A549 (cell line): Measurements from ENCODE around the gene MED12L. TPM values are rescaled to one million over a fixed set of nuclear protein-coding genes. Genes with fewer than 3 reads are reported as not detected.

Experiments
- ATAC-seq, 2 experiments: fragments of 200-7000 bp in 1 of 2; fragments of >200 bp in 1 of 2; cut with Nextera tagmentation in 1 of 2; cut with Tn5 transposase in 1 of 2; 3 replicates each; pipeline versions ENCODE4 v1.8.0 to v1.9.1; 2018 to 2020; ENCODE audit warnings: mild to moderate bottlenecking in 1 of 2, moderate library complexity in 1 of 2
- CTCF ChIA-PET: fragments of 300-600 bp; sonication (Branson Sonifier 250); formaldehyde crosslinking; extraction: SDS; loops from one replicate; lab custom pipeline; 2021; ENCODE audit warnings: antibody characterized with exemption, inconsistent platforms; lab: Yijun Ruan, JAX
- POLR2A ChIA-PET: fragments of 350-600 bp; formaldehyde crosslinking; extraction: SDS; loops from one replicate; lab custom pipeline; 2021; ENCODE audit warnings: antibody characterized with exemption, inconsistent platforms; lab: Yijun Ruan, JAX
- DNase-seq, 2 experiments: peaks; one replicate each; pipeline versions ENCODE4 v3.0.0 to v3.0.0-alpha.2; 2011 to 2016; ENCODE audit warnings: low read depth in 1 of 2, low spot score in 1 of 2
- FAIRE-seq: peaks from 2 replicates; lab custom pipeline; 2011; peaks lifted over from hg19 to GRCh38; lab: Jason Lieb, UNC
- H3K27ac ChIP-seq, 2 experiments: fragments of >200 bp; sonication (Bioruptor Twin); formaldehyde crosslinking; 3 replicates each; pipeline ENCODE4 v1.5.1; 2016 to 2017
- H3K4me1 ChIP-seq: fragments of >200 bp; sonication (Bioruptor Twin); formaldehyde crosslinking; 3 replicates; pipeline ENCODE4 v1.6.1; 2016
- H3K4me2 ChIP-seq: fragments of >200 bp; sonication (Bioruptor Twin); formaldehyde crosslinking; 3 replicates; pipeline ENCODE4 v1.6.1; 2016
- H3K4me3 ChIP-seq: fragments of >200 bp; sonication (Bioruptor Twin); formaldehyde crosslinking; 3 replicates; pipeline ENCODE4 v1.5.1; 2016
- H3K9me3 ChIP-seq: fragments of >200 bp; sonication (Bioruptor Twin); formaldehyde crosslinking; 3 replicates; pipeline ENCODE4 v1.6.1; 2016
- BHLHE40 ChIP-seq: IDR thresholded peaks from 2 replicates; pipeline ENCODE4 v1.6.1; 2012; ENCODE audit warnings: low read depth, low read length, inconsistent platforms
- CBX8 ChIP-seq: fragments of 200-600 bp; sonication (generic); IDR thresholded peaks from 2 replicates; pipeline ENCODE4 v1.6.1; 2016
- CEBPB ChIP-seq, 2 experiments: fragments of >200 bp in 1 of 2; sonication (Bioruptor Twin) in 1 of 2; formaldehyde crosslinking in 1 of 2; IDR thresholded peaks; 2 replicates each; pipeline ENCODE4 v1.6.1; 2012 to 2016
- CHD2 ChIP-seq: fragments of 150-350 bp; IDR thresholded peaks from 2 replicates; pipeline ENCODE4 v1.6.1; 2014; ENCODE audit warnings: low read length; ENCODE audit not compliant: partially characterized antibody
- CTCF ChIP-seq: fragments of >200 bp; sonication (Bioruptor Twin); formaldehyde crosslinking; IDR thresholded peaks from 3 replicates; pipeline ENCODE4 v1.5.1; 2016
- EHF ChIP-seq: fragments of 250-450 bp; sonication (Bioruptor Pico); IDR thresholded peaks from 2 replicates; pipeline ENCODE4 v1.5.0; 2020; ENCODE audit warnings: mild to moderate bottlenecking
- FOSL2 ChIP-seq, 2 experiments: fragments of 450-650 bp in 1 of 2; fragments of >200 bp in 1 of 2; sonication (Bioruptor Twin) in 1 of 2; formaldehyde crosslinking; IDR thresholded peaks; 2 replicates each; pipeline versions ENCODE4 v1.5.0 to v1.6.1; 2016 to 2020; ENCODE audit warnings: mild to moderate bottlenecking in 1 of 2, moderate library complexity in 1 of 2
- HEYL ChIP-seq: fragments of 250-450 bp; sonication (Bioruptor Pico); IDR thresholded peaks from 2 replicates; pipeline ENCODE4 v1.8.0; 2021; ENCODE audit warnings: mild to moderate bottlenecking, moderate library complexity
- JUN ChIP-seq, 2 experiments: fragments of >200 bp; sonication (Bioruptor Twin); formaldehyde crosslinking; IDR thresholded peaks; 2 replicates in 1 of 2; 3 replicates in 1 of 2; pipeline ENCODE4 v1.6.1; 2016 to 2017
- KDM1A ChIP-seq: fragments of 200-600 bp; sonication (generic); IDR thresholded peaks from 2 replicates; pipeline ENCODE4 v1.6.1; 2016; ENCODE audit warnings: low read depth, mild to moderate bottlenecking
- PBX3 ChIP-seq: IDR thresholded peaks from 2 replicates; pipeline ENCODE4 v1.6.1; 2012
- PHF8 ChIP-seq: fragments of 200-600 bp; sonication (generic); IDR thresholded peaks from 2 replicates; pipeline ENCODE4 v1.6.1; 2016; ENCODE audit warnings: low read depth, mild to moderate bottlenecking, antibody characterized with exemption, moderate library complexity, borderline replicate concordance
- POLR2A ChIP-seq: IDR thresholded peaks from 2 replicates; pipeline ENCODE4 v1.6.1; 2012; ENCODE audit warnings: mild to moderate bottlenecking, low read length
- POLR2AphosphoS2 ChIP-seq: conservative IDR thresholded peaks from 2 replicates; pipeline ENCODE4 v1.6.1; 2012; ENCODE audit warnings: low read length, improper control_type of control experiment, inconsistent platforms
- RAD21 ChIP-seq, 2 experiments: fragments of >200 bp in 1 of 2; sonication (Bioruptor Twin) in 1 of 2; formaldehyde crosslinking in 1 of 2; IDR thresholded peaks in 1 of 2; conservative IDR thresholded peaks in 1 of 2; 2 replicates in 1 of 2; 3 replicates in 1 of 2; pipeline ENCODE4 v1.6.1; 2012 to 2018; ENCODE audit warnings: inconsistent platforms in 1 of 2
- SMC3 ChIP-seq: fragments of >200 bp; sonication (Bioruptor Twin); formaldehyde crosslinking; IDR thresholded peaks from 3 replicates; pipeline ENCODE4 v1.6.1; 2018; ENCODE audit warnings: inconsistent platforms
- ZNF302 ChIP-seq: fragments of 250-450 bp; sonication (Bioruptor Pico); IDR thresholded peaks from 2 replicates; pipeline ENCODE4 v1.9.0; 2021; ENCODE audit warnings: inconsistent platforms, mild to moderate bottlenecking, moderate library complexity
- ZSCAN20 ChIP-seq: fragments of 250-450 bp; sonication (Bioruptor Pico); IDR thresholded peaks from 2 replicates; pipeline ENCODE4 v1.8.0; 2022; ENCODE audit warnings: mild to moderate bottlenecking, moderate library complexity
- WGBS: methylation state at CpG from one replicate; pipeline ENCODE4 v1.1.6; 2017; ENCODE audit errors: missing lambda C conversion rate; 5-methylcytosine and 5-hydroxymethylcytosine counted together
- polyA plus RNA-seq, 4 experiments: library from polyadenylated mRNA; depleted of rRNA in 3 of 4; stranded (reverse); fragments of >200 nt; fragmentation: RNase III in 1 of 4; extraction: RNeasy Plus Mini Kit Qiagen cat#74134 plus additional on column Dnase treatment in 1 of 4; gene quantifications; 2 replicates in 3 of 4; 3 replicates in 1 of 4; pipeline ENCODE4 v1.2.3, GENCODE V29; 2011 to 2017
- TF ChIP-seq, protein P1 (sequence below): fragments of 450-650 bp; IDR thresholded peaks from 2 replicates; pipeline ENCODE4 v1.6.1; 2014; ENCODE audit warnings: antibody characterized with exemption
- TF ChIP-seq, protein P2 (sequence below): fragments of >200 bp; sonication (Bioruptor Twin); formaldehyde crosslinking; IDR thresholded peaks from 2 replicates; pipeline ENCODE4 v1.6.1; 2016

MED12L gene
- polyA plus RNA-seq, 2 of the 4 experiments (the other 2 are of a cell fraction): 0.32 to 0.63 TPM

DNA sequence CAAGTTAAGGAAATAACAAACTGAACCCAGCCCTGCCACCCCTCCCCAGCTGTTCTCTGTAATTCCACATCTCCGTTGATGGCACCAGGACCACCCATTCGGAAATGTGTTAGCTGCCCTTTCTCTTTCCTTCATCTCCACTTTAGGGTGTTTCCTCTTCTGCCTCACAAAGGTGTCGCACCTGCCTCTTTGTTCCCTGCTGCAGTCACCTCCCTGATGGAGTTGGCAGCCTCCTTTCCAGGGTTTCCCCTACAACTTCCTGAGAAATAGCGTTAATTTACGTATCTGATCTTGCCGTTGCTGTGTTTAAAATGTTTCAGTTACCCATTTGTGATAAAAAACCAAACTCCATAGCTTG is 60.2 kb downstream of the MED12L start:
- no peak for TF ChIP-seq PHF8
- H3K9me3 ChIP-seq: no peaks in the 10 kb centered on the region
- H3K4me1 ChIP-seq: peaks cover 7% of the 10 kb centered on the region; the same call in 2 of the 3 replicates
- DNase-seq (no peak), FAIRE-seq (no peak), ATAC-seq (peak; percentile 8 to 40; a peak in 3 of 6 replicates)
- WGBS: 40% methylated on average over 6 of the region's 6 CpGs
- peak overlapping the region; percentile 32 for H3K4me2 ChIP-seq
- H3K4me3 ChIP-seq: no peak overlapping the region
- no peak overlapping the region for H3K27ac ChIP-seq
- POLR2A ChIA-PET: no interaction called here
- CTCF ChIA-PET: interaction anchor here (0.5 to 5.8 kb wide), 38 partner anchors 8 to 1848 kb away, joined by 3 to 30 read pairs (median 4); partner anchors contain the start of gene MED12L

- ATAC-seq (peak; percentile 96 to 98), FAIRE-seq (peak; percentile 93)
- H3K9me3 ChIP-seq: no peaks in the 10 kb centered on the region
Measured at GRCh38 chr3:151146071-151146730, 60.7 kb downstream of the MED12L start.

DNA sequence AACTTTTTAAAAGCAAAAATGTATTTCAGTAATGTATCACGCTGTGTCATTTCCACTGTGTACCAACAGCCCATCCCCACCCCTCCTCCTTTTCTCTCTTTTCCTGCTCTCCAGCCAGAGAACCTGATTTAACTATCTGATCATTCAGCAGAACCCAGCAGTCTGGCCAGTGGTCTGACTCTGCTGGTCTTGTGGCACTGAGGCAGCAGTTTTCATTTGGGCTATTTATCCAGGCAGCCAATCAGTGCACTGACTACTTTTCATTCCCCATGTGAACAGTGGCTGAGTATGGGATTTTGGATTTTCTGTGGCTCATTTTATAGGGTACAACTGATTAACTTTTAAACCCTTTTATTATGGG is 61.2 kb downstream of the MED12L start:
- Histone ChIP-seq H3K27ac (no peak overlapping the region), H3K4me3 (no peak overlapping the region), H3K4me1 (peaks cover 7% of the 10 kb centered on the region; the same call in 2 of the 3 replicates), H3K4me2 (peak overlapping the region; percentile 32), H3K9me3 (no peaks in the 10 kb centered on the region)
- no peak for TF ChIP-seq HEYL
- no peak for TF ChIP-seq CHD2
- TF ChIP-seq POLR2A: no peak
- TF ChIP-seq SMC3: no peak
- DNase-seq (no peak), ATAC-seq (peak in 1 of 2 experiments; percentile 20; a peak in 1 of 6 replicates), FAIRE-seq (no peak)
- POLR2A ChIA-PET: no interaction called here
- CTCF ChIA-PET: interaction anchor here (0.6 to 5.8 kb wide), 22 partner anchors 7 to 608 kb away, joined by 3 to 30 read pairs (median 4); no protein-coding TSS in a partner anchor
- 38% methylated on average over 1 of the region's 1 CpG for WGBS

More at GRCh38 chr3:151146071-151146730, 60.7 kb downstream of the MED12L start:
- peak; percentile 60 to 79 for DNase-seq
- POLR2A ChIA-PET: no interaction called here
- TF ChIP-seq CBX8 (no peak), SMC3 (peak; percentile 94), CEBPB (IDR thresholded peaks at IDR 0.05) (peak; percentile 42 to 45; a peak in 3 of 4 replicates), RAD21 (conservative IDR thresholded peaks at IDR 0.05 in 1 of 2, IDR thresholded peaks at IDR 0.05 in 1 of 2) (peak; percentile 93 to 94), FOSL2 (IDR thresholded peaks at IDR 0.05) (no peak), FOSL2 (CRISPR knock-in tag; IDR thresholded peaks at IDR 0.05) (peak; percentile 25; the same call in 1 of the 2 replicates), CTCF (peak; percentile 95)
- TF ChIP-seq, protein P1, sequence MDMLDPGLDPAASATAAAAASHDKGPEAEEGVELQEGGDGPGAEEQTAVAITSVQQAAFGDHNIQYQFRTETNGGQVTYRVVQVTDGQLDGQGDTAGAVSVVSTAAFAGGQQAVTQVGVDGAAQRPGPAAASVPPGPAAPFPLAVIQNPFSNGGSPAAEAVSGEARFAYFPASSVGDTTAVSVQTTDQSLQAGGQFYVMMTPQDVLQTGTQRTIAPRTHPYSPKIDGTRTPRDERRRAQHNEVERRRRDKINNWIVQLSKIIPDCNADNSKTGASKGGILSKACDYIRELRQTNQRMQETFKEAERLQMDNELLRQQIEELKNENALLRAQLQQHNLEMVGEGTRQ: no peak
- Histone ChIP-seq H3K27ac (no peak overlapping the region), H3K4me2 (peak overlapping the region; percentile 32), H3K4me3 (no peak overlapping the region), H3K4me1 (peaks cover 7% of the 10 kb centered on the region; the same call in 2 of the 3 replicates)
- CTCF ChIA-PET: interaction anchor here (0.5 to 5.8 kb wide), 45 partner anchors 8 to 1848 kb away, joined by 3 to 30 read pairs (median 4); partner anchors contain the start of gene MED12L
- WGBS: 2% methylated on average over 9 of the region's 9 CpGs

- CTCF ChIA-PET: interaction anchor here (0.9 to 5.8 kb wide), 11 partner anchors 9 to 426 kb away, joined by 3 to 30 read pairs (median 8); no protein-coding TSS in a partner anchor
- 70% methylated on average over 3 of the region's 3 CpGs for WGBS
- POLR2A ChIA-PET: no interaction called here
- ATAC-seq (no peak), FAIRE-seq (no peak), DNase-seq (no peak)
- peaks cover 7% of the 10 kb centered on the region; the same call in 2 of the 3 replicates for H3K4me1 ChIP-seq
- no peak overlapping the region for H3K4me3 ChIP-seq
- no peak overlapping the region for H3K27ac ChIP-seq
- H3K4me2 ChIP-seq: no peak overlapping the region
- no peaks in the 10 kb centered on the region for H3K9me3 ChIP-seq
- TF ChIP-seq JUN (IDR thresholded peaks at IDR 0.05): no peak
- TF ChIP-seq BHLHE40: no peak
- no peak for TF ChIP-seq SMC3
- TF ChIP-seq, protein P2, sequence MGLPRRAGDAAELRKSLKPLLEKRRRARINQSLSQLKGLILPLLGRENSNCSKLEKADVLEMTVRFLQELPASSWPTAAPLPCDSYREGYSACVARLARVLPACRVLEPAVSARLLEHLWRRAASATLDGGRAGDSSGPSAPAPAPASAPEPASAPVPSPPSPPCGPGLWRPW: no peak
- no peak for TF ChIP-seq CTCF
- TF ChIP-seq PHF8: no peak
- TF ChIP-seq POLR2AphosphoS2: no peak
- TF ChIP-seq EHF: no peak
- TF ChIP-seq, protein P1: no peak
- TF ChIP-seq KDM1A: no peak
- TF ChIP-seq ZNF302 (CRISPR knock-in tag): no peak
- TF ChIP-seq ZSCAN20 (CRISPR knock-in tag): no peak
- TF ChIP-seq PBX3: no peak
Measured at GRCh38 chr3:151147299-151147698, 61.8 kb downstream of the MED12L start.
